IPS DF 6.9 (cell line): ENCODE data around the gene MCC.

Experiments used
- DNase-seq: peaks from one replicate; pipeline ENCODE4 v3.0.0-alpha.2; 2013; ENCODE audit warnings: low read depth, low spot score
- H3K27ac ChIP-seq: one replicate; pipeline ENCODE4 v1.5.1; 2013; ENCODE audit warnings: low read length, control low read depth
- H3K27me3 ChIP-seq: 2 replicates; pipeline ENCODE4 v1.6.1; 2013; ENCODE audit warnings: mild to moderate bottlenecking, low read length; ENCODE audit not compliant: control insufficient read depth, insufficient read depth
- H3K36me3 ChIP-seq: 2 replicates; pipeline ENCODE4 v1.6.1; 2013; ENCODE audit warnings: low read length; ENCODE audit not compliant: control insufficient read depth, insufficient read depth
- H3K4me1 ChIP-seq: 2 replicates; pipeline ENCODE4 v1.6.1; 2013; ENCODE audit warnings: low read length; ENCODE audit not compliant: control insufficient read depth, insufficient read depth
- H3K4me3 ChIP-seq: 2 replicates; pipeline ENCODE4 v1.5.1; 2013; ENCODE audit warnings: mild to moderate bottlenecking, low read length
- H3K9me3 ChIP-seq: 2 replicates; pipeline ENCODE4 v1.6.1; 2013; ENCODE audit warnings: low read length, inconsistent platforms; ENCODE audit not compliant: control insufficient read depth, insufficient read depth
- WGBS: extraction: QIAGEN DNeasy Blood & Tissue Kit; methylation state at CpG from one replicate; pipeline ENCODE4 v1.1.7; 2013; ENCODE audit warnings: mixed read lengths, missing lambda C conversion rate; ENCODE audit not compliant: insufficient read length, insufficient coverage; 5-methylcytosine and 5-hydroxymethylcytosine counted together

Gene MCC

GRCh38 chr5:113057557-113057984 lies 430.7 kb downstream of the MCC start:
- Histone ChIP-seq H3K9me3 (no peaks in the 10 kb centered on the region), H3K4me3 (no peak overlapping the region), H3K27me3 (no peaks in the 10 kb centered on the region), H3K4me1 (no peaks in the 10 kb centered on the region; the same call in 1 of the 2 replicates), H3K36me3 (peaks cover 2% of the 10 kb centered on the region; the same call in 1 of the 2 replicates), H3K27ac (no peak overlapping the region)
- DNase-seq: no peak
- WGBS: no CpG with 5 or more reads among the region's 14 CpGs

- H3K36me3 ChIP-seq: peaks cover 2% of the 10 kb centered on the region; the same call in 1 of the 2 replicates
- no peak overlapping the region for H3K27ac ChIP-seq
- H3K27me3 ChIP-seq: no peaks in the 10 kb centered on the region
- no CpG with 5 or more reads among the region's 5 CpGs for whole genome bisulfite sequencing
- H3K4me1 ChIP-seq: no peaks in the 10 kb centered on the region; the same call in 1 of the 2 replicates
- no peak overlapping the region for H3K4me3 ChIP-seq
- no peaks in the 10 kb centered on the region for H3K9me3 ChIP-seq
- DNase-seq: no peak
Observed at GRCh38 chr5:113056988-113057387, 431.3 kb downstream of the MCC start.

- no peaks in the 10 kb centered on the region for H3K9me3 ChIP-seq
- H3K27me3 ChIP-seq: no peaks in the 10 kb centered on the region
- WGBS: no CpG with 5 or more reads among the region's 11 CpGs
- no peaks in the 10 kb centered on the region; the same call in 1 of the 2 replicates for H3K4me1 ChIP-seq
- no peak overlapping the region for H3K27ac ChIP-seq
- DNase-seq: no peak
- H3K36me3 ChIP-seq: peaks cover 2% of the 10 kb centered on the region; the same call in 1 of the 2 replicates
- no peak overlapping the region for H3K4me3 ChIP-seq
Observed at GRCh38 chr5:113054899-113055298, 433.4 kb downstream of the MCC start.

GRCh38 chr5:113053511-113053995 lies 434.7 kb downstream of the MCC start:
- H3K4me1 ChIP-seq: no peaks in the 10 kb centered on the region; the same call in 1 of the 2 replicates
- no peaks in the 10 kb centered on the region for H3K9me3 ChIP-seq
- H3K36me3 ChIP-seq: peaks cover 2% of the 10 kb centered on the region; the same call in 1 of the 2 replicates
- H3K4me3 ChIP-seq: no peak overlapping the region
- no peak overlapping the region for H3K27ac ChIP-seq
- H3K27me3 ChIP-seq: no peaks in the 10 kb centered on the region
- WGBS: no CpG with 5 or more reads among the region's 9 CpGs
- no peak for DNase-seq

GRCh38 chr5:113052041-113052795 lies 436.0 kb downstream of the MCC start:
- DNase-seq: no peak
- H3K4me1 ChIP-seq: no peaks in the 10 kb centered on the region; the same call in 1 of the 2 replicates
- H3K36me3 ChIP-seq: peaks cover 2% of the 10 kb centered on the region; the same call in 1 of the 2 replicates
- no peak overlapping the region for H3K27ac ChIP-seq
- no peaks in the 10 kb centered on the region for H3K27me3 ChIP-seq
- H3K4me3 ChIP-seq: no peak overlapping the region
- H3K9me3 ChIP-seq: no peaks in the 10 kb centered on the region
- WGBS: no CpG with 5 or more reads among the region's 10 CpGs

GRCh38 chr5:113050721-113051382 lies 437.4 kb downstream of the MCC start:
- no peak overlapping the region for H3K27ac ChIP-seq
- no peak overlapping the region for H3K4me3 ChIP-seq
- H3K27me3 ChIP-seq: no peaks in the 10 kb centered on the region
- peaks cover 2% of the 10 kb centered on the region; the same call in 1 of the 2 replicates for H3K36me3 ChIP-seq
- no peak for DNase-seq
- no CpG with 5 or more reads among the region's 9 CpGs for WGBS
- no peaks in the 10 kb centered on the region for H3K9me3 ChIP-seq
- no peaks in the 10 kb centered on the region; the same call in 1 of the 2 replicates for H3K4me1 ChIP-seq

- no peak overlapping the region for H3K4me3 ChIP-seq
- no peaks in the 10 kb centered on the region; the same call in 1 of the 2 replicates for H3K4me1 ChIP-seq
- no peaks in the 10 kb centered on the region for H3K27me3 ChIP-seq
- peaks cover 2% of the 10 kb centered on the region; the same call in 1 of the 2 replicates for H3K36me3 ChIP-seq
- no peaks in the 10 kb centered on the region for H3K9me3 ChIP-seq
- H3K27ac ChIP-seq: no peak overlapping the region
- WGBS: no CpG with 5 or more reads among the region's 10 CpGs
- DNase-seq: no peak
Observed at GRCh38 chr5:113048931-113049330, 439.3 kb downstream of the MCC start.

GRCh38 chr5:113047733-113048652 lies 440.3 kb downstream of the MCC start:
- H3K4me3 ChIP-seq: no peak overlapping the region
- H3K36me3 ChIP-seq: no peaks in the 10 kb centered on the region; the same call in 1 of the 2 replicates
- H3K4me1 ChIP-seq: no peaks in the 10 kb centered on the region
- H3K27ac ChIP-seq: no peak overlapping the region
- no CpG with 5 or more reads among the region's 11 CpGs for WGBS
- DNase-seq: no peak
- no peaks in the 10 kb centered on the region for H3K27me3 ChIP-seq
- no peaks in the 10 kb centered on the region for H3K9me3 ChIP-seq

GRCh38 chr5:113047234-113047633 lies 441.0 kb downstream of the MCC start:
- H3K9me3 ChIP-seq: no peaks in the 10 kb centered on the region
- H3K27ac ChIP-seq: no peak overlapping the region

More at GRCh38 chr5:113047234-113047633, 441.0 kb downstream of the MCC start:
- DNase-seq: no peak
- Histone ChIP-seq H3K36me3 (no peaks in the 10 kb centered on the region; the same call in 1 of the 2 replicates), H3K27me3 (no peaks in the 10 kb centered on the region), H3K4me3 (no peak overlapping the region), H3K4me1 (no peaks in the 10 kb centered on the region)
- WGBS: no CpG with 5 or more reads among the region's 2 CpGs
